GM12874 (cell line): Measurements from ENCODE around the gene AKAP12.

ENCODE experiments used
- CTCF ChIP-seq: IDR thresholded peaks from 2 replicates; pipeline ENCODE4 v1.5.1; 2011; ENCODE audit warnings: low read depth, mild to moderate bottlenecking, control low read depth, low read length, moderate library complexity; ENCODE audit not compliant: insufficient read depth

Gene AKAP12

GRCh38 chr6:151380848-151381205 lies 141.1 kb downstream of the AKAP12 start:
- TF ChIP-seq CTCF = no peak

GRCh38 chr6:151381722-151382121 lies 142.0 kb downstream of the AKAP12 start:
- no peak for TF ChIP-seq CTCF

- no peak for TF ChIP-seq CTCF
Observed at GRCh38 chr6:151384151-151384550, 144.4 kb downstream of the AKAP12 start.

GRCh38 chr6:151385177-151385576 lies 145.4 kb downstream of the AKAP12 start:
- no peak for TF ChIP-seq CTCF

GRCh38 chr6:151387175-151387970 lies 147.6 kb downstream of the AKAP12 start:
- no peak for TF ChIP-seq CTCF

GRCh38 chr6:151388236-151388635 lies 148.5 kb downstream of the AKAP12 start:
- TF ChIP-seq CTCF = no peak

- TF ChIP-seq CTCF = no peak
Observed at GRCh38 chr6:151388997-151389617, 149.3 kb downstream of the AKAP12 start.
